Measurements from ENCODE around the gene RALA.

The RALA gene

DNA sequence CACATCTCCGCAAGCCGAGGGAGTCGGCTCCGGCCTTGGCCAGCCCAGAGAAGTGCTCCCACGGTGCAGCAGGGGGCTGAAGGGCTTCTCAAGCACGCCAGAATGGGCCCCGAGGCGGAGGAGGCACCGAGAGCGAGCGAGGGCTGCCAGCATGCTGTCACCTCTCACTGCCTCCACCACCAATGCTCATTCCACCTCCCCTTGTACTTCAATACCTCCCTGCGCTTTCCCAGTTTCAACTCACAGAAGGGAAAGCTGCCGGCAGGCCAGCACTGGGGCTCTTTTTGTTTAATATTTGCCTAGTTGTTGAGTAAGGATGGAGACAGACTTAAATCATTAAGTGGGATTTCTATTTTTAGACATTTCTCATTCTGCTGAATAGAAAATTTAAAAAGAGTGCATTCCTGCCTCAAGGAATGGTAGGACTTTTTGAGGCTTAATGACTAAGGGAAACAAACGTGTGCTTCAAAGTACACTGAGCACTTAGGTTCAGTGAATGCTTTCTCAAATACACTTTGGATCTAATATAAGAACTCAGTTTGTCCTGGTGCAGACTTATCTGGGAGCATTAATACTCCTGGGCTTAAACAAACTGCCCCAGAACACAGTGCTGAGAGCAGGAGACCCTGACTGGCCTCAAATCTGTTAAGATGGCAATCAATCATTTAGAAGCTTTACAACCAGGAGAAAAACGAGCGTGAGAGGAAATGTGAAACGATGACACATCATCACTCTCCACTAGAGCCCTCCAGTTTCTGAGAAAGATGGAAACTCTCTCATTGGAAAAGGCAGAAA is 131.2 kb downstream of the RALA start:
- Histone ChIP-seq H3K9ac (ENCODE audit: low read depth in 1 of 2, low read length in 2 of 2) (no peak overlapping the region), H3K36me3 (ENCODE audit: control insufficient read depth in 2 of 2, insufficient read depth in 2 of 2, low read length in 2 of 2) (no peaks in the 10 kb centered on the region), H3K27me3 (ENCODE audit: control insufficient read depth in 2 of 2, insufficient read depth in 2 of 2, low read length in 2 of 2) (no peaks in the 10 kb centered on the region), H3K27ac (ENCODE audit: low read depth in 2 of 2, low read length in 2 of 2) (no peak overlapping the region), H3K4me3 (ENCODE audit: low read length in 2 of 2) (no peak overlapping the region), H3K4me1 (ENCODE audit: control insufficient read depth in 2 of 2, insufficient read depth in 2 of 2, low read length in 2 of 2) (no peaks in the 10 kb centered on the region), H3K9me3 (ENCODE audit: control insufficient read depth in 2 of 2, low read length in 2 of 2) (no peaks in the 10 kb centered on the region)

DNA sequence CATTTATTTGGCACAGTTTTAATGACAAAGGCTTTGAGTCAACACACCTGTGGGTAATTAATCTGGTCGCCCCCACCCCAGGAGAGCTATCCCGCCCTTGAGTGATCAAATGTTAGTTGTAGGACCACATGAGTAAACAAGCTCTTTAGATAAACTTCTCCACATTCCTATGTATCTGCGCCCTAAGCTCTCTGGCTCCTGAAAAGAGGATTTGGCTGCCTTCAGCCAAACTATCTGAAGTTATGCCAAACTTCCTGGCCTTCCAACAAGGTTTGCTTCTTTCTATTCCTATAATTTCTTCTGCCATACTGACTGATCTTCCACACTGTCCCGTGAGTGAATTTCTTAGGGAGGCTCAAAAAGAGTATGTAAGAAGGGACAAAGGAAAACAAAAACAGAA is 134.2 kb downstream of the RALA start:
- no peaks in the 10 kb centered on the region for H3K9me3 ChIP-seq (ENCODE audit: control insufficient read depth in 2 of 2, low read length in 2 of 2)
- H3K9ac ChIP-seq (ENCODE audit: low read depth in 1 of 2, low read length in 2 of 2) = no peak overlapping the region
- no peaks in the 10 kb centered on the region for H3K27me3 ChIP-seq (ENCODE audit: control insufficient read depth in 2 of 2, insufficient read depth in 2 of 2, low read length in 2 of 2)
- no peak overlapping the region for H3K27ac ChIP-seq (ENCODE audit: low read depth in 2 of 2, low read length in 2 of 2)
- no peaks in the 10 kb centered on the region for H3K4me1 ChIP-seq (ENCODE audit: control insufficient read depth in 2 of 2, insufficient read depth in 2 of 2, low read length in 2 of 2)
- no peaks in the 10 kb centered on the region for H3K36me3 ChIP-seq (ENCODE audit: control insufficient read depth in 2 of 2, insufficient read depth in 2 of 2, low read length in 2 of 2)
- H3K4me3 ChIP-seq (ENCODE audit: low read length in 2 of 2) = no peak overlapping the region
